D721Med (cell line): ENCODE results near the gene G6PC3.
A peak's percentile ranks its signal among the peaks of the same experiment; 100 is the strongest.
"Not testable (repeated sequence)": the region's sequence is repeated elsewhere in the genome, so short reads cannot be mapped to it uniquely, and the experiment has no call there.

Experiments
- DNase-seq: peaks from one replicate; pipeline ENCODE4 v3.0.0; 2011; ENCODE audit warnings: low spot score; ENCODE audit not compliant: insufficient read length
- FAIRE-seq: peaks from 2 replicates; lab custom pipeline; 2011; peaks lifted over from hg19 to GRCh38; lab: Jason Lieb, UNC
- TF ChIP-seq, protein P1 (sequence below): IDR thresholded peaks from 2 replicates; pipeline ENCODE4 v1.5.1; 2012; ENCODE audit warnings: mild to moderate bottlenecking, control low read depth; ENCODE audit not compliant: insufficient read depth; ENCODE audit errors: missing control alignments

Gene G6PC3

DNA sequence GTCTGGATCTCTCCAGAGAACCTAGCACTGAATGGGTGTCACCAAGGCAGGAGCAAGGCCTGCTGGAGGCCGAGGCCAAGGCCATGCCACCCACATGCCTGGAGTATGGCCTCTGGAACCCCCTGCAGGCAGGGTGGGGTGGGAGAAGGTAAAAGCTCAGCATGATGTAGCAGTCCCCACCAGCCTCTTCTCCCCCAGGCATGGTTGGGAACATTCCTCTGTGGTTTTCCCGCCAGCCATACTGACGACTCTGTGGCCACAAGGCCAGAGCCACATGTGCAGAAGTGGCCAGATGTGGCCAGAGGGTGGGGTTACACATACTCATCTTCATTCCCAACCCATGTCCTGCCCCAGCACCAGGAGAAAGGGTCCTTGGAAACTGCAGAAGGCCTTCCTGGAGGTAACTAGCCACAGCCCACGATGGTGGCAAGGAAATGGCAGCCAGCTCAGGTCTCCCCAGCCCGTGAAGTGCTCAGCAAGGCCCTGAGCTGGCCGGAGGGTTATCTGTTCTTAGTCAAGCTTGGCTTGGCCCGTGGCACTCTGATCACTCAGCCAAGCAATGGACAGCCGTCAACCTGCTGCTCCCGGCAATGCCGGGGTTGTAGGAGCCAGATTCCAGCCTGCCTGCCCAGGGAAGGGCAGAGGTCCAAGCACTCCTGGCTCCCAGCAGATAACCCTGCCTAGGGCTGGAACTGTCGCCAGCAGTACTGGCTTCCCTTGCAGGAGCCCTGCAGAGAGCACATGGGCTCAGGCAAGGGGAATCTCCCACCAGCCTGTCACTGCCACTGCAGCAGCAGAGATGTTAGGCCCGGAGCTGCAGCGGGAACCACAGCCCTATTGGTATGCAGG lies 26.8 kb downstream of the G6PC3 start:
- TF ChIP-seq, protein P1, sequence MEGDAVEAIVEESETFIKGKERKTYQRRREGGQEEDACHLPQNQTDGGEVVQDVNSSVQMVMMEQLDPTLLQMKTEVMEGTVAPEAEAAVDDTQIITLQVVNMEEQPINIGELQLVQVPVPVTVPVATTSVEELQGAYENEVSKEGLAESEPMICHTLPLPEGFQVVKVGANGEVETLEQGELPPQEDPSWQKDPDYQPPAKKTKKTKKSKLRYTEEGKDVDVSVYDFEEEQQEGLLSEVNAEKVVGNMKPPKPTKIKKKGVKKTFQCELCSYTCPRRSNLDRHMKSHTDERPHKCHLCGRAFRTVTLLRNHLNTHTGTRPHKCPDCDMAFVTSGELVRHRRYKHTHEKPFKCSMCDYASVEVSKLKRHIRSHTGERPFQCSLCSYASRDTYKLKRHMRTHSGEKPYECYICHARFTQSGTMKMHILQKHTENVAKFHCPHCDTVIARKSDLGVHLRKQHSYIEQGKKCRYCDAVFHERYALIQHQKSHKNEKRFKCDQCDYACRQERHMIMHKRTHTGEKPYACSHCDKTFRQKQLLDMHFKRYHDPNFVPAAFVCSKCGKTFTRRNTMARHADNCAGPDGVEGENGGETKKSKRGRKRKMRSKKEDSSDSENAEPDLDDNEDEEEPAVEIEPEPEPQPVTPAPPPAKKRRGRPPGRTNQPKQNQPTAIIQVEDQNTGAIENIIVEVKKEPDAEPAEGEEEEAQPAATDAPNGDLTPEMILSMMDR = no peak
- no peak for FAIRE-seq
- DNase-seq = no peak

DNA sequence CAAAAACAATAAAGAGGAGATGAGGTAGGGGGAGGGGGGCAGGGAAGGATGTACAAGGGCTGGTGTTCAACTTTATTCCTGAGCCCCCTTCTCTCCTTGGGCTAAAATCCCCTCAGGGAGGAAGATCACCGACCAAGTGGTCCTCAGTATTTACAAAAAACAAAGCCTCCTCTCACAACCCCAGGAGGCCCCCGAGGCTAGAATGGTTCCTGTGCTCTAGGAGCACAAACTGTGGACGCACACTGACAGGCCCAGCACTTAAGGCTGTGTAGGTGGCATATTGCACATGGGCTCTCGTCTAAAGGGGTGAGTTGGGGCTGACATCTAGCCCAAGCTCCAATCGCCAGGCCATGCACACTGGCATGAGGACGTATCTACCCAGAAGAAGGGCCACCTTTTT lies 31.3 kb downstream of the G6PC3 start:
- DNase-seq, FAIRE-seq: not testable (repeated sequence)

DNA sequence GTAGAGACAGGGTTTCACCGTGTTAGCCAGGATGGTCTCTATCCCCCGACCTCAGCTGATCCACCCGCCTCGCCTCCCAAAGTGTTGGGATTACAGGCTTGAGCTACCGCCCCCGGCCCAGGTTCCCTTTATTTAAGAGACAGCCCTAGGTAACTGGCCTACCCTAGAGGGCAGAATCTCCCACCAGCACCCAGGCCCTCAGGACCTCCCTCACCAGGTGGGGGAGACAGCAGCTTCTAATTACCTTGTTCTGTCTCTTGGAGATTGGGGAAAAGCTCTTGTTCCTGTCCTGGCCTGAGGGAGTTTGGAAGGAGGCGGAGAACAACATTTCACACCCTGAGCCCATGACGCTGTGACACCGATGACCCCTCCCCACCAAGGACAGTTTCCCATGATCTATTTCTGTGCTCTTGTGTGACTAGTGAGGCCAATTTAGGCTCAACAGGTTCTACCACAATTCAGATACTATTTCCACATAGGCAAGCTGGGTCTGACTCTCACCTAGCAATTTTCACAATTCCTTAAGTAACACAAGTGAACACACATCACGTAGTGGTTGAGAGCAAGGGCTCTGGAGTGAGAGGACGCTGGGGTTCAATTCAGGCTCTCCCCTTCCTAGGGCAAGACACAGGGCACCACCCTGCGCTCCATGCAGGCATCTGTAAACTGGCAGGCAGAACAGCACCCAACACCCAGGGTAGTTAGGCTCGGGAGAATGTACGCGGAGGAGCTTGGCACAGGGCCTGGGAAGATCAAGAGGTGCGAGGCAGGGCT lies 32.5 kb downstream of the G6PC3 start:
- TF ChIP-seq, protein P1 = no peak
- no peak for FAIRE-seq
- DNase-seq = no peak

DNA sequence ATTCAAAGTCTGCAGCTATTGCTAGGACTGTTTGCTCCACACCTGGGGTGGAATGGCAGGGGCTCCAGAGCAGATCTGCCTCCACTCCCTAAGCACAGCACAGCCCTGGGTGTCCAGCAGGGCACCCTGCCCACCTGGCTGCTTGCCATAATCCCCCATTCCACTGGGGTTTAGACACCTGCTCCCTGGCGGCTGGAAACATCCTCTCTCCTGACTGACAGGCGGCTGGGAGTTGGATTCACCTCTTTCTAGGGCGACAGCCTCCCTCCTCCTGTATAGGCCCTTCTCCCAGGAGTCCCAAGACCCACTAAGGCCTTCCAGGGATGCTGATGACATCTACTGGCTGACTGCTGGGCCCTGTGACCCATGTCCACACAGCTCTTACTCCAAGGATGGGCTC lies 34.9 kb downstream of the G6PC3 start:
- DNase-seq = peak; percentile 76
- FAIRE-seq = no peak

DNA sequence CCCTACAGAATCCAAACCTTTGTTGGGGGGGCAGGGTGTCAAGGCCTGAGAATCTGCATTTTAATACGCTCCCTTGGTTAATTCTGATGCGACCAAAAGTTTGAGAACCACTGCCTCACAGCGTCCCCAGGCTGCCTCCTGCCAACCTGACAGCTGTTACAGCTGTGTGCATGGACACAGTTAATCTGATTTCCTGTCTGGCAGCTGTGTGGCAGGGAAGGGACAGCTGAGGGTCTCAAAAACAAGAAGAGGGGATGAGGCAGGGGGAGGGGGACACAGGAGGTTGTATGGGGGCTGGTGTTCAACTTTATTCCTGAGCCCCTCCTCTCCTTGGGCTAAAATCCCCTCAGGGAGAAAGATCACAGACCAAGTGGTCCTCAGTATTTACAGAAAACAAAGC lies 35.4 kb downstream of the G6PC3 start:
- TF ChIP-seq, protein P1 = no peak
- FAIRE-seq (no peak), DNase-seq (no peak)

More for the DNA sequence above, 34.9 kb downstream of the G6PC3 start:
- TF ChIP-seq, protein P1 = no peak

DNA sequence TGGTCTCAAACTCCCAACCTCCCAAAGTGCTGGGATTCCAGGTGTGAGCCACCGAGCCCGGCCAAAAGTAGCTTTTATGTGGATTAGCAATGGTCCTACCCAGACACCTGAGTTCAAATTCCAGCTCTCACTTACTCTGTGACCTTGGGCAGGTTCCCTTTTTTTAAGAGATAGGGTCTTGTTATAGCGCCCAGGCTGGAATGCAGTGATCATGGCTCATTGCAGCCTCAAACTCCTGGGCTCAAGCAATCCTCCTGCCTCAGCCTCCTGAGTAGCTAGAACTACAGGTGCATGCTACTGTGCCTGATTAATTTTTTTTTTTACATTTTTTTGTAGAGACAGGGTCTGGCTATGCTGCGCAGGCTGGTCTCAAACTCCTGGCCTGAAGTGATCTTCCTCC lies 36.3 kb downstream of the G6PC3 start:
- DNase-seq (no peak), FAIRE-seq (no peak)
- TF ChIP-seq, protein P1 = no peak

DNA sequence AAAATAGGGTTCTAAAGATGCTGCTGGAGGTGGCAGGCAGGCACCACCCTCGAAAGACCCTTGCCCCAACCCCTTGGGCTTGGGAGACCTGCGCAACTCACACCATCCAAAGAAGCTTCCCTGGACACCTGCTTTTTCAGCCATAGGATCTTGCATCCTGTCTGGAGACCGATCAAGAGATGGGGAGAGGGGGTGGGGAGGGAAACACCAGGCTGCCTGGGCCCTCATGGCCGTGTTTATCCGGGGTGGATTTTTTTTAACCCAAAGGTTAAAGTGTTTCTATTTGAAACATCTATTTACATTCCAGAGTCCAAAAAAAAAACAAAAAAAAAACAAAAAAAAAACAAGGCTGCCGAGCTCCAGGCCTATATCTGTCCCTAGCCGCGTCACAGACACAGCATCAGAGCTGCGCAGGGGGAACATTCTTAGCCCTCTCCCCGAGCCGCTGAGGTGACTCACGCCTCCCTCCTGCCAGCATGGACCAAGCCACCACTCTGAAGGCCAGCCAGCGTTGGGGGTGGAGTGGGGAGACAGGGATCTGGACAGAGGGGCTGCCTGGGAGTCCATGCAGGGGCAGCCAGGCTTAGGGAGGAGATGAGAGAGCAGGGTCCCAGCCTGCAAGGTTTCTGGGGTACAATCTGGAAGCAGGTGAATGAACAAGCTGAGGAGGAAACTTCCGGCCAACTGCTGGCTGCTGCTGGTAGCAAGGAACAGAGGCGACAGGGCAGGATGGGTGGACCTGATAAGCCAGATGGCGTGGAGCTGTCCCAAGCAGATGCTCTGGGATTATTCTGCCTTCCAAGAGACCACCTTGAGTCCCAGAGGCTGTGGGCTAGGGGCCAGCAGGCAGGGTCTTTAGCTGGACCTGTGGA lies 38.1 kb downstream of the G6PC3 start:
- DNase-seq (no peak), FAIRE-seq (no peak)
- TF ChIP-seq, protein P1 = no peak
